DOHH2 (cell line): ENCODE results near the gene HSD17B12.

Experiments used
- H3F3A ChIP-seq: fragments of 200-600 bp; sonication (generic), shearing (Covaris generic); 2 replicates; pipeline ENCODE4 v1.6.0; 2016; ENCODE audit warnings: antibody characterized with exemption, mild to moderate bottlenecking; ENCODE audit not compliant: control insufficient read depth, insufficient read depth
- H3K27ac ChIP-seq: fragments of 200-600 bp; sonication (generic); 2 replicates; pipeline ENCODE4 v1.5.1; 2014; ENCODE audit warnings: low read depth, mild to moderate bottlenecking, low read length, moderate library complexity
- H3K27me3 ChIP-seq: fragments of 200-600 bp; sonication (generic); 2 replicates; pipeline ENCODE4 v1.6.1; 2014; ENCODE audit warnings: mild to moderate bottlenecking, low read length, mixed read lengths; ENCODE audit not compliant: control insufficient read depth
- H3K36me3 ChIP-seq: fragments of 200-600 bp; sonication (generic); 2 replicates; pipeline ENCODE4 v1.6.1; 2014; ENCODE audit warnings: mild to moderate bottlenecking, low read length, moderate library complexity, mixed read lengths; ENCODE audit not compliant: control insufficient read depth
- H3K4me1 ChIP-seq: fragments of 200-600 bp; sonication (generic); 2 replicates; pipeline ENCODE4 v1.6.1; 2014; ENCODE audit warnings: mild to moderate bottlenecking, low read length, mixed read lengths; ENCODE audit not compliant: control insufficient read depth
- H3K4me2 ChIP-seq: fragments of 200-600 bp; sonication (generic); 2 replicates; pipeline ENCODE4 v1.6.0; 2014; ENCODE audit warnings: mild to moderate bottlenecking, low read length, moderate library complexity
- H3K4me3 ChIP-seq: fragments of 200-600 bp; sonication (generic); 2 replicates; pipeline ENCODE4 v1.5.1; 2014; ENCODE audit warnings: mild to moderate bottlenecking, low read length, mixed read lengths
- H3K79me2 ChIP-seq: fragments of 200-600 bp; sonication (generic); 2 replicates; pipeline ENCODE4 v1.6.1; 2014; ENCODE audit warnings: mild to moderate bottlenecking, low read length, mixed read lengths; ENCODE audit not compliant: control insufficient read depth
- H3K9me2 ChIP-seq: fragments of 200-600 bp; sonication (generic); replicated peaks from 2 replicates; pipeline ENCODE4 v1.6.1; 2014; ENCODE audit warnings: mild to moderate bottlenecking, low read length, mixed read lengths; ENCODE audit not compliant: control insufficient read depth
- H3K9me3 ChIP-seq: fragments of 200-600 bp; sonication (generic); 2 replicates; pipeline ENCODE4 v1.6.1; 2014; ENCODE audit warnings: antibody characterized with exemption, low read length, mixed read lengths; ENCODE audit not compliant: control insufficient read depth, insufficient read depth
- H4K20me1 ChIP-seq: fragments of 200-600 bp; sonication (generic); 2 replicates; pipeline ENCODE4 v1.6.0; 2014; ENCODE audit warnings: low read depth, mild to moderate bottlenecking, antibody characterized with exemption, low read length, moderate library complexity; ENCODE audit not compliant: control insufficient read depth, insufficient read depth
- CTCF ChIP-seq: fragments of 200-600 bp; sonication (generic); IDR thresholded peaks from one replicate; pipeline ENCODE4 v1.5.1; 2014; ENCODE audit warnings: antibody characterized with exemption, mild to moderate bottlenecking, low read depth, low read length; ENCODE audit not compliant: poor library complexity, severe bottlenecking
- EZH2phosphoT487 ChIP-seq: fragments of 200-600 bp; sonication (generic); IDR thresholded peaks from 2 replicates; pipeline ENCODE4 v1.6.1; 2017; ENCODE audit warnings: borderline replicate concordance, mild to moderate bottlenecking, antibody characterized with exemption, low read length, moderate library complexity, mixed read lengths

HSD17B12 gene

DNA sequence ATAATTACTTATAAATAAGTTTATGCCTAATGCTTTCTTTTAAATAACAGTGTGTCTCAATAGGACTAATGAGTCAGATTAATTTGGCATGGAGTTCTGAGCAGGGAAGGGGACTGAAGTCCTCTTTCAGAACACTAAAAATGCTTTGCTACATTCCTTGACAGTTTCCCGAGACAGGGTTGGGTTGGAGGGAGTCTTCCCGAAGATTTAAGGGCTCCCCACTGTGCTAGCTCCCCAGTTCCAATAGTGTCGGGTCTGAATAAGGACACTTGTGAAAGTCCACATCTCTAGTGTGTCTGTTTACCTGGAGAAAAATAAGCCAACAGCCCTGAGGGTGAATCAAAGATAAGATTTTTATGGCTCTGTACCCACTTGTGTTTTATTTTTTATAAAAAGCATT lies 41.8 kb upstream of the HSD17B12 start:
- Histone ChIP-seq H3K27ac (no peak overlapping the region), H3K9me3 (no peaks in the 10 kb centered on the region), H3F3A (no peaks in the 10 kb centered on the region), H4K20me1 (no peaks in the 10 kb centered on the region), H3K36me3 (no peaks in the 10 kb centered on the region), H3K4me2 (no peak overlapping the region), H3K9me2 (no peaks in the 10 kb centered on the region), H3K79me2 (no peaks in the 10 kb centered on the region), H3K27me3 (peaks cover 38% of the 10 kb centered on the region), H3K4me1 (peaks cover 4% of the 10 kb centered on the region), H3K4me3 (no peak overlapping the region)
- TF ChIP-seq CTCF (no peak), EZH2phosphoT487 (no peak)

- no peak overlapping the region for H3K27ac ChIP-seq
Observed at GRCh38 chr11:43639224-43639623, 41.3 kb upstream of the HSD17B12 start.

GRCh38 chr11:43639920-43640319 lies 40.6 kb upstream of the HSD17B12 start:
- Histone ChIP-seq H3K36me3 (0 out of 2 replicates have a peak, but pooled peaks cover 3% of the 10 kb centered on the region), H3K9me3 (no peaks in the 10 kb centered on the region), H3K9me2 (no peaks in the 10 kb centered on the region), H3K4me1 (peaks cover 9% of the 10 kb centered on the region), H3K27ac (no peak overlapping the region), H3F3A (no peaks in the 10 kb centered on the region), H3K4me2 (no peak overlapping the region), H4K20me1 (no peaks in the 10 kb centered on the region), H3K27me3 (peaks cover 31% of the 10 kb centered on the region), H3K79me2 (peaks cover 9% of the 10 kb centered on the region), H3K4me3 (no peak overlapping the region)
- no peak for TF ChIP-seq CTCF
- TF ChIP-seq EZH2phosphoT487 = no peak

More at GRCh38 chr11:43639224-43639623, 41.3 kb upstream of the HSD17B12 start:
- peaks cover 2% of the 10 kb centered on the region for H3K79me2 ChIP-seq
- no peak overlapping the region for H3K4me3 ChIP-seq
- no peaks in the 10 kb centered on the region for H3F3A ChIP-seq
- TF ChIP-seq CTCF (no peak), EZH2phosphoT487 (no peak)
- no peaks in the 10 kb centered on the region for H3K9me2 ChIP-seq
- H4K20me1 ChIP-seq = no peaks in the 10 kb centered on the region
- H3K9me3 ChIP-seq = no peaks in the 10 kb centered on the region
- 0 out of 2 replicates have a peak, but pooled peaks cover under 1% of the 10 kb centered on the region for H3K36me3 ChIP-seq
- no peak overlapping the region for H3K4me2 ChIP-seq
- H3K27me3 ChIP-seq = peaks cover 38% of the 10 kb centered on the region
- peaks cover 6% of the 10 kb centered on the region for H3K4me1 ChIP-seq
